IPS-NIHi7 (cell line): ENCODE data around the gene SIPA1.
A peak's percentile ranks its signal among the peaks of the same experiment; 100 is the strongest.
"Not testable (repeated sequence)": the region's sequence is repeated elsewhere in the genome, so short reads cannot be mapped to it uniquely, and the experiment has no call there.

Source experiments
- DNase-seq: peaks from one replicate; pipeline ENCODE4 v3.0.0; 2012; ENCODE audit warnings: mixed read lengths; ENCODE audit errors: extremely low spot score

SIPA1 gene

GRCh38 chr11:65658174-65659021 is 20.5 kb downstream of the SIPA1 start:
- DNase-seq: no peak

- no peak for DNase-seq
Measured at GRCh38 chr11:65660038-65660437, 22.1 kb downstream of the SIPA1 start.

- DNase-seq: not testable (repeated sequence)
Measured at GRCh38 chr11:65660908-65661307, 23.0 kb downstream of the SIPA1 start.

DNA sequence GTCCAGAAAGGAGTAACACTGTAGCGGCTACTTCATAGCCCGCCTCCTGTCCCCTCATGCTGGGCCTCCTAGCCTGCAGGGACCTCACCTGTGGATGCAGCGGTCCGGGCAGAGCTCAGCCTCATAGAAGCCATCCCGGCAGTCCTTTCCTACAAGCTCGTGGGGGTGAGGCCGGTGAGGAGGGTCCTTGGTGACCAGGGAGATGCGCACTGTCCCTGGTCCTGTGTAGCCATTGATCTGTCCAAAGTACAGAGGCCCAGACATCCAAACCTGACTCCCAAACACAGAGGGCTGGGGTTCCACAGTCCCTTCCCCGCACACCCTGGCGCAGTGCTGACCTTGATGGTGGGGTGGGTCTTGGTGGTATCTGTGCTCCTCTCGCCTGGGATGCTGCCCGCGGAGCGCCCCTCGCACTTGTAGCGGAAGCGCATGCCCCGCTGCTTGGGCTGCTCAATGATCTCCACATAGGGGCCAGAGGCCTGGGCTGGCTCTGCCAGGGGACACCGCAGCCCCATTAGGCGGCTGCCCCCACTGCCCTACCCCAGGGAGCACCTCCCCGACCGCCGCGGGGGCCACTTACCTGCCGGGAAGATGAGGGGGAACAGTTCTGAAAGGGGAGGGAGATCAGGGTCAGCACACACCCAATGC is 23.8 kb downstream of the SIPA1 start:
- no peak for DNase-seq

GRCh38 chr11:65662247-65662798 is 24.4 kb downstream of the SIPA1 start:
- no peak for DNase-seq

GRCh38 chr11:65662799-65663638 is 25.1 kb downstream of the SIPA1 start, which contains the start of gene RELA:
Gene RELA (minus strand): TSS chr11:65662916. CDS start chr11:65662832, 84 bp downstream.
- peak; percentile 93 for DNase-seq

- peak; percentile 49 for DNase-seq
Measured at GRCh38 chr11:65663639-65664200, 25.8 kb downstream of the SIPA1 start.

- no peak for DNase-seq
Measured at GRCh38 chr11:65672180-65672860, 34.4 kb downstream of the SIPA1 start.

- no peak for DNase-seq
Measured at GRCh38 chr11:65672982-65673381, 35.1 kb downstream of the SIPA1 start.

GRCh38 chr11:65680192-65680743 is 42.4 kb downstream of the SIPA1 start:
- no peak for DNase-seq

- not testable (repeated sequence) for DNase-seq
Measured at GRCh38 chr11:65683480-65683879, 45.6 kb downstream of the SIPA1 start.

- DNase-seq: no peak
Measured at GRCh38 chr11:65685981-65686380, 48.1 kb downstream of the SIPA1 start.

DNA sequence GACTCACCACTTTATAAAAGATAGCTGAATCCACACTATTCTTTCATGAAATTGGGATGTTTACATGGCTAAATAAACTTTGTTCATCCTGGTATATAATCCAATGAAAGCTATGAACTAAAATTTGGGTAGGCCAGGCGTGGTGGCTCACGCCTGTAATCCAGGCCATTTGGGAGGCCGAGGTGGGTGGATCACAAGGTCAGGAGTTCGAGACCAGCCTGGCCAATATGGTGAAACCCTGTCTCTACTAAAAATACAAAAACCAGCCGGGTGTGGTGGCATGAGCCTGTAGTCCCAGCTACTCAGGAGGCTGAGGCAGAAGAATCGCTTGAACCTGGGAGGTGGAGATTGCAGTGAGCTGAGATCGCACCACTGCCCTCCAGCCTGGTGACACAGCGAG is 53.9 kb downstream of the SIPA1 start:
- not testable (repeated sequence) for DNase-seq

- DNase-seq: no peak
Measured at GRCh38 chr11:65692367-65692766, 54.5 kb downstream of the SIPA1 start.

DNA sequence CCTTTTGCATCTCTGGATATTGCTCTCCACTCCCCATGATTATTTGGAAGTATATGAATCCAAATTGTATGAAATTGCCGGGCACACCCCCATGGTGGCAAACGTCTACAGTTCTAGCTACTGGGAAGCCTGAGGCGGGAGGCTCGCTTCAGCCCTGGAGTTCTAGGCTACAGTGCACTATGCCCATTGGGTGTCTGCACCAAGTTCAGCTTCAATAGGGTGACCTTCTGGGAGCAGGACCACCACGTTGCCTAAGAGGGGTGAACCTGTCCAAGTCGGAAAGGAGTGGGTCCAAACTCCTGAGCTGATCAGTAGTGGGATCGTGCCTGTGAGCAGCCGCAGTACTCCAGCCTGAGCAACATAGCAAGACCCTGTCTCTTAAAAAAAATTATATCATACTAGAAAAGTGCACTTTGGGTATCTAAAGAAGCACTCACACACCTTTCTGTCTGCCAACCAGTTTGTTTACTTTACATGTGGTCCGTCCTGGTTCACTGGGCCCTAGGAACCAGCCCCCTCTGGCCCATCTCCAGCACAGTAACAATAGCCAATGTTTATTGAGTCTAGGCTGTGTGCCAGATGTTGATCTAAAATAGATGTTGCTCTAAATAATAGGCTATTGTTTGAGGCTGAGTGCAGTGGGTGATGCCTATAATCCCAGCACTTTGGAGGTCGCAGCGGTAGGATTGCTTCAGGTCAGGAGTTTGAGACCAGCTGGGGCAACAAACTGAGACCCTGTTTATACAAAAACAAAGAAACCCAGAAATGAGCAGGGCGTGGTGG is 57.7 kb downstream of the SIPA1 start:
- DNase-seq: no peak

GRCh38 chr11:65696802-65697552 is 59.1 kb downstream of the SIPA1 start:
- no peak for DNase-seq

GRCh38 chr11:65698205-65698604 is 60.3 kb downstream of the SIPA1 start:
- DNase-seq: no peak

DNA sequence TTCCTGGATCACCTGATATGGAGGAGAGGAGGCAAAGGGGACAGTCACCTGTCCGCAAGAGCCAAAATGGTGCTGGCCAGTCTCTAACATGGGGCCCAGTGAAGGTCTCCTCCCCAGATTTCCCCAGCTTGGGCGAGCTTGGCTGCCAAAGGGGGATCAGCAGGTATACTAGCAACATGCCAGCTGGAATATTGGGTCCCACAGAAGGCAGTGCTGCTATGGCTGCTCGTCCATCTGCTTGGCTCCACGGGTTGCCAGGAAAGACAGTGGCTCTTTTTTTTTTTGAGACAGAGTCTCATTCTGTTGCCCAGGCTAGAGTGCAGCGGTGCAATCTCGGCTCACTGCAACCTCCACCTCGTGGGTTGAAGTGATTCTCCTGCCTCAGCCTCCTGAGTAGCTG is 61.4 kb downstream of the SIPA1 start:
- no peak for DNase-seq

DNA sequence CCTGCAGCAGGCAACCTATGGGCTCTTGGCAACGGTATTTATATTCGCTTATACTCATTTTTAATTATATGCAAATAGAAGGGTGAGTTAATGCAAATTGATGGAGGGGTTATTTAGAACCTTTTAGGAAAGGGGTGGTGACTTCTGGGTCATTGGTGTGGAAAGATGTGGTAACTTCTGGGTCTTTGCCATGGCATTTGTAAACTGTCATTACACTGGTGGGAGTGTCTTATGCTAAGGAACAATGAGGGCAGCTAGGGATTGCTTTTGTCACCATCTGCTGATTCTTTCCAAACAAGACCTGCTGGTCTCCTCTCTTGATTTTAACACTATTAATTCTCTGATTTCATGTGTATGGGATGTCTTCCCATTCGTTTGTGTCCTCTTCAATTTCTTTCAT is 62.5 kb downstream of the SIPA1 start:
- DNase-seq: no peak
